ENCODE data around the gene FOXP1.

The FOXP1 gene

GRCh38 chr3:71208211-71209095, 375.1 kb downstream of the FOXP1 start:
- no peak for DNase-seq
- intact Hi-C loops (cut with DNase I) = no loop called here

DNA sequence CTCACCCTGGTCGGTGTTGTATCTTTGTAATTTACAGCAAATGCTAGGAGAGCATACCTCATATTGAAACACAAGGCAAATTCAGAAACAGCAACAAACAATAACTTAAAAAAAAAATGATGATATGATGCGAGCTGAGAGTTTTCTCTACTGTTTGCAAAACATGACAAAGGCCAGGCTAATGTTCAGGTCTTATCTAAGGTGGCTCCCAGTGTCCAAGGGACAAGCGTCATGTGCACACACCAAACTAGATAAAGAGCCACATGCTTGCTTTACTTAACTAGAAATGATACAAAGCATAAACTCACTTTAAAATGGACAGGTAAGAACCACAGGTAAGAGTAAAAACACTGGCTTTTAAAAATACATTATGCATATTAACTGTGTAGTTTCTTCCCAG, 375.9 kb downstream of the FOXP1 start:
- no peak for DNase-seq
- intact Hi-C loops (cut with DNase I) = no loop called here

DNA sequence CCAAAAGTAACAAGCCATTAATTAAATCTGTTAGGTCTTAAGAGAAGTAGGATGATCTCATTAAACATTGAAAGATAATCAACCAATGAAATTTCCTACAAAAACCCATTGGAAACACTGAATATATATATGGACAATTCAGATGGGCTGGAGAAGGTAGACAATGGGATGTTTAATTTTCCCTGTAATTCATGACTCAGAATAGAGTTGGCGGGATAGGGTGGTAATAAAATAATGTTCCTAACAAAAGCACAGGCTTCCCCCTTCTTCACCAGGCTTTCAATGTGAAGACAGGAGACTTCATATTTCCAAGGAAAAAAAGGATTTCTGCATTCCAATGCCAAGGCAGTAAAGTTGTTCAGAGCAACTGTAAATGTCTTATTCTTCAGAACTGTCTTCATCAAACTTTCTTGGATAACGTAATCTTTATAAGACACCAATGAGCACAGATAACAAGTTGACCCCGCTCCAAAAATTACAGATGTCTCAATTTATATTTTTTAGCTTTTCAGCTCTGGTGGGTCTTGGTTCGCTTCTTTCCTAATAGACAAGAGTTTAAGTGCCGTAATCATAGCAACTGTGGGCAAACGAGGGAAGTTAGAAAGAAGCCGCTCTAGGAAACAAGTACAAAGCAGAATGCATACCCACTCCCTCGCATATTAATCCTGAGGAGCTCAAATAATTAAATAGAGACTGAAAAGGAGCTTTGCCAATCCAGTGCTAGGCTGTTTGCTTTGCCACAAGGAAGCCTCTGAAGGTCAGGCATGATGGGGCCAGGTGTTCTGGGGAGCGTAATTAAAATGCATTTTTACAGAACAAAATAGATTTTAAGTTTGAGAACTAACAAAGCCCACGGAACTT, 377.0 kb downstream of the FOXP1 start:
- intact Hi-C loops (cut with DNase I) = no loop called here
- no peak for DNase-seq

GRCh38 chr3:71203727-71204488, 379.6 kb downstream of the FOXP1 start:
- no peak for DNase-seq
- intact Hi-C loops (cut with DNase I) = no loop called here

DNA sequence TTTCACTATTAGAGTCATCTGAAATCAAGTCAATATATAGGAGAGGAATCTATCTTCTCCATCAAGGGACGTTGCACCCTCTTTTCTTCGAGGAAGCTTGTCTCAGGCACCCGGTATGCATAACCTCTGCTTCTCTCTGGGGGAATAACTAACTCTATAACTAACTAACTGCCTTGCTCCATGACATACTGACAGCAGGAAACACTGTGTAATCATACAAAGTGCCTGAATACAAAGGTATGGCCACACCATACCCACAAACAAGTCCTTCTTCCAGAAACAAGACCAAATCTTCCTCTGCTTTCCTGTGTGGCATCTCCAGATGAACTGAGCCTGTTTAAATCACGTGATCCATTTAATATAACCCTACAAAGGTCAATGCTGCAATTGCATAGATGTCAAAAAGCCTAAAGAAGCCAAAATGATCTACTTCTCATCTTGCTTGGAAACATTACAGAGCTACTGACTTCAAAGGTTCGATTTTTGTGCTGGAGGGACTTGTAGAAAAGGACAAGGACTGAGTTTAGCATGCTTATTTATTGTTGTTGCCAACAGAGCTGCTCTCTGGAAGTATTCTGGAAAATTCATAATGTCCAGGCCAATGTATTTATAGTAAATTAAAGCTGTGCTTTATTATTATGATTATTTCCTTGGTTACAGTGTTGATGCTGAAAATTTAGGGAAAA, 380.5 kb downstream of the FOXP1 start:
- DNase-seq = no peak
- intact Hi-C loops (cut with DNase I) = no loop called here

DNA sequence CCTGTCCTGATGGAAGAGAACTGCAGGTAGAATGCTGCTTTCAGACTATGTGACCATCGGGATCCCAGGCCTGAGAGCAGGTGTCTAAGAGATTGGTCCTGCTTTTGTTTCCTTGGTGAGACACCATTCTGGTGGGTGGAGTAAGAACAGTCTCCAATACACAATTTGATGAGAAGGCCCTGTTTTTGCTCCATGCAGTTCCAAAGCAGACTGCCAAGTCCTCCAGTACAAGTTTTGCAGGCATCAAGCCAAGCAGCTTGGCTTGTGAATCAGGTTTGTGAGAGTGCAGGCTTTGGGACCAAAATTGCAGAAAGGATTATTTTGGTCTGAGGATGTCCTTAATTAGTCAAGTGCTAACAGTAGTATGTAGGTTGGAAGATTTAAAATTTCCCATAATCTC, 381.6 kb downstream of the FOXP1 start:
- DNase-seq = peak in 36 of 42 donors; percentile 7 to 77 (median 47)
- intact Hi-C loops (cut with DNase I) = no loop called here

DNA sequence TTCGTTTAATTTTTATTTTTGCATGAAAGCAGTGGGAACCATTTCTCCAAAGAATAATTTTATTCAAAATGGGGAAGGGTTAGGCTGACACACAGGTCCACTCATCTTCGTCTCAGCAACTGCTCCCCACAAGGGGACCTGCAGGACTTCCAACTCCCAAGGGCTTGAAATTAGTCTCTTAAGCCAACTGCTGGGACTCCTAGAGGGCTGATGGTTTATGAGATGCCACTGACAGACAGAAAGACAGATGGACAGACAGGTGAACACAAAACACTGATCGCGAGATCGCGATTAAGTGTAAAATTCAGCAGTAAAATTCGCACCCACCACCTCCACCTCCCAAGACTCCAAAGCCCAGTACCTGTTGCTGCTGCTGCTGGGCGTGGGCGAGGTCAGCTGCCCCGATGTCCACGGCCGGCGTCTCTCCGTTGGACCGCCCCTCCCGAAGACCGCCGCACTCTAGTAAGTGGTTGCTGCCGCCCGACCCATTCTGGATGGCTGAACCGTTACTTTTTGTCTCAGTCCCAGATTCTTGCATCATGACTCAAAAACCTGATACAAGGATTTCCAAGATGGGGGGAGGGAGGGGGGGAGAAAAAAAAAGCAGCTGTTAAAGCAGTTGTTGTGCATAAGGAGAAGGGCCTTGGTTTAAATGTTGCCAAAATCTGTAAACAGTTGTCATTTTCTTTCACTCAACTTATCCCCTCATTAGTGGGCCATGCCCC, 385.5 kb downstream of the FOXP1 start:
- intact Hi-C loops (cut with DNase I) = no loop called here
- DNase-seq = no peak

GRCh38 chr3:71195492-71195891, 388.0 kb downstream of the FOXP1 start:
- no peak for DNase-seq
- intact Hi-C loops (cut with DNase I) = no loop called here

DNA sequence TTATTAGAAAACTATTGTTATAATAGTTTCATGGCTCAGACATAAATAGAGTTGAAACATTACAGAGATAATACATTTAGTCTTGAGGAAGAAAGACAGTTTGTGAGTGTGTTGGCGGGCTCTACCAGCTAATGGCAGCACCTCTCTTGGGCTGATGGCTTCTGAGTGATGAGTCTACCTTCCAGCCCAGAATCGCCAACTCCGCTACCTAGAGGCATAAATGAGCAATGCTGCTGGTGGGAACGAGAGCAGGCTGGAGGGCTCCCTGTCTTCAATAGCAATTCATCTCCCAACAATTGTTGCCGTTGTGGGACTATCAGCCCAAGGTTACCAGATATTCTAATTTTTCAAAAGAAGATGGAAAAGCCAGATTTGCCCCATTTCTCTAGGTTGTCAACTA, 388.7 kb downstream of the FOXP1 start:
- DNase-seq = peak in 2 of 42 donors; percentile 5 to 18
- intact Hi-C loops (cut with DNase I) = no loop called here

- no peak for DNase-seq
- intact Hi-C loops (cut with DNase I) = no loop called here
Measured at GRCh38 chr3:71191031-71191482, 392.5 kb downstream of the FOXP1 start.

DNA sequence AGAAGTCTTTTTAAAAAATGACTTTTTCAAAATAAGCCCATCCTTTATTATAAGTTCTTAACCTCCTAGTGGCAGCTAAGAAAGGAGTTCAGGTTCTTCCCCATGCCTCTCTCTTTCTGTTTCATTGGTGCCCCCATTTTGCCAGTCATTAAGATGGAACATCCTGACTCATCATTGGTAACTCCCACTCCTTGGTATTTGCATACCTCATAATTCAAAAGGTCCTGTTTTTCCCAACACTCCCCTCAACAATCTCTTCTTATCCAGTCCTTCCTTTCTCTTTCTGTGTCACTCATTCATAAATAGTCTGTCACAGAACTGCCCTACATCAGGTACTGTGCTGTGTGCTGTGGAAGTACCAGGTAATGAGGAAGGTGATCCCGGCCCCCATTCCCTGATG, 394.0 kb downstream of the FOXP1 start:
- peak in 2 of 42 donors; percentile 15 to 32 for DNase-seq
- intact Hi-C loops (cut with DNase I) = no loop called here

DNA sequence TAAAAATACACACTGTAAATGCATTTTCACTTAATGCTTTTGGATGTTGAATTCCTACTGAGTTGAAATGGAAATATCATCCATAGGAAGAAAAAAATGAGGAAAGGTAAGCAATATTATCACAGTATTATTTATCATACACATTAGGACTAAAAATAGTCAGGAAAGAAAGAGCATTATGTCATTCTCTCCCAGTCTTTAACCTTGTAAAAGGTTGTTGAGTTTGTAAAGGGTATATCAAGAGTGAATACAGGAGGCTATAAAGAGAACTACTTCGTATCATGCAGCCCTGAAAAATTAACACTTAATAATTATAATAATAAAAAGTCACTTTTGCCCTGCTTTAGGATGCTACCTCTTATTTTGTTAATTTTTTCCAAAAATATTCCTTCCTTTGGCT, 395.8 kb downstream of the FOXP1 start:
- intact Hi-C loops (cut with DNase I) = no loop called here
- no peak for DNase-seq

- DNase-seq = no peak
- intact Hi-C loops (cut with DNase I) = no loop called here
Measured at GRCh38 chr3:71186801-71187200, 396.7 kb downstream of the FOXP1 start.

GRCh38 chr3:71185733-71186455, 397.6 kb downstream of the FOXP1 start:
- intact Hi-C loops (cut with DNase I) = no loop called here
- no peak for DNase-seq

GRCh38 chr3:71184252-71184651, 399.3 kb downstream of the FOXP1 start:
- no peak for DNase-seq
- intact Hi-C loops (cut with DNase I) = no loop called here

- intact Hi-C loops (cut with DNase I) = no loop called here
- no peak for DNase-seq
Measured at GRCh38 chr3:71183549-71183948, 400.0 kb downstream of the FOXP1 start.

GRCh38 chr3:71180524-71180923, 403.0 kb downstream of the FOXP1 start:
- intact Hi-C loops (cut with DNase I) = no loop called here
- no peak for DNase-seq

GRCh38 chr3:71177375-71177774, 406.2 kb downstream of the FOXP1 start:
- no peak for DNase-seq
- intact Hi-C loops (cut with DNase I) = no loop called here

All from head of caudate nucleus (tissue), 42 donors.